Neural cell (in vitro differentiated cells): Measurements from ENCODE around the gene COBL.

Source experiments
- CTCF ChIP-seq: fragments of 450-650 bp; IDR thresholded peaks from 2 replicates; pipeline ENCODE4 v1.5.1; 2014; ENCODE audit warnings: antibody characterized with exemption, mild to moderate bottlenecking, moderate library complexity; ENCODE audit not compliant: poor library complexity, severe bottlenecking
- EZH2 ChIP-seq: fragments of 200-600, 300-800 bp; shearing (Covaris generic), sonication (generic); IDR thresholded peaks from 2 replicates; pipeline ENCODE4 v1.6.1; 2014; ENCODE audit warnings: antibody characterized with exemption, low read length, borderline replicate concordance, mild to moderate bottlenecking; ENCODE audit not compliant: insufficient read depth, poor library complexity, severe bottlenecking
- MXI1 ChIP-seq: fragments of 450-650 bp; conservative IDR thresholded peaks from 2 replicates; pipeline ENCODE4 v1.6.1; 2014; ENCODE audit warnings: antibody characterized with exemption, mild to moderate bottlenecking; ENCODE audit not compliant: poor library complexity, severe bottlenecking
- POLR2AphosphoS5 ChIP-seq: IDR thresholded peaks from 2 replicates; pipeline ENCODE4 v1.6.1; 2012
- RAD21 ChIP-seq: fragments of 450-650 bp; conservative IDR thresholded peaks from 2 replicates; pipeline ENCODE4 v1.6.1; 2014; ENCODE audit warnings: antibody characterized with exemption, mild to moderate bottlenecking, moderate library complexity
- REST ChIP-seq: IDR thresholded peaks from 2 replicates; pipeline ENCODE4 v1.6.1; 2012; ENCODE audit warnings: borderline replicate concordance

GRCh38 chr7:51259766-51260165 is 56.8 kb downstream of the COBL start:
- no peak for TF ChIP-seq MXI1
- TF ChIP-seq CTCF = no peak
- no peak for TF ChIP-seq EZH2
- TF ChIP-seq REST = no peak
- no peak for TF ChIP-seq POLR2AphosphoS5
- no peak for TF ChIP-seq RAD21
